GM12872 (cell line): ENCODE measurements around the gene PTPRM.

Source experiments
- TF ChIP-seq, protein P1 (sequence below): IDR thresholded peaks from 3 replicates; pipeline ENCODE4 v1.5.1; 2011; ENCODE audit warnings: low read depth, mild to moderate bottlenecking, low read length, moderate library complexity; ENCODE audit not compliant: insufficient read depth

Gene PTPRM

DNA sequence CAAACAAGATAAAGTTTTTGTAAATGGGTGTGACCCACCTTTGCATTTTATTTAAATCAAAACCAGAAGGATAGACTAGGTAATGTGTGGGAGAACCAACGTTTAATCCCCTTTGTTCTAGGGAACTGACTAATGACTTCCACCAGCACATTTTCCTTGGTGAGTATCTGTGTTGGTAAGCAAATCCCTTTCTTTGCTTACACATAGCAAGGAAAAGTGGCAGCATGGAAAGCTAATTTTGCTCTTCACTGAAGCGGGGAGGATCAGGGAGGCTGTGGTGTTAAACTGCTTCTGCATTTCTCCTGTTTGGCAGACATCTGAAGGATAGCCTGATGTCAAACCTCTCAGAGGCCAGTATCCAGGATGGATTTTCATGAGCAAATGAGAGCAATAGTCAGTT is 331.1 kb downstream of the PTPRM start:
- TF ChIP-seq, protein P1, sequence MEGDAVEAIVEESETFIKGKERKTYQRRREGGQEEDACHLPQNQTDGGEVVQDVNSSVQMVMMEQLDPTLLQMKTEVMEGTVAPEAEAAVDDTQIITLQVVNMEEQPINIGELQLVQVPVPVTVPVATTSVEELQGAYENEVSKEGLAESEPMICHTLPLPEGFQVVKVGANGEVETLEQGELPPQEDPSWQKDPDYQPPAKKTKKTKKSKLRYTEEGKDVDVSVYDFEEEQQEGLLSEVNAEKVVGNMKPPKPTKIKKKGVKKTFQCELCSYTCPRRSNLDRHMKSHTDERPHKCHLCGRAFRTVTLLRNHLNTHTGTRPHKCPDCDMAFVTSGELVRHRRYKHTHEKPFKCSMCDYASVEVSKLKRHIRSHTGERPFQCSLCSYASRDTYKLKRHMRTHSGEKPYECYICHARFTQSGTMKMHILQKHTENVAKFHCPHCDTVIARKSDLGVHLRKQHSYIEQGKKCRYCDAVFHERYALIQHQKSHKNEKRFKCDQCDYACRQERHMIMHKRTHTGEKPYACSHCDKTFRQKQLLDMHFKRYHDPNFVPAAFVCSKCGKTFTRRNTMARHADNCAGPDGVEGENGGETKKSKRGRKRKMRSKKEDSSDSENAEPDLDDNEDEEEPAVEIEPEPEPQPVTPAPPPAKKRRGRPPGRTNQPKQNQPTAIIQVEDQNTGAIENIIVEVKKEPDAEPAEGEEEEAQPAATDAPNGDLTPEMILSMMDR: no peak

DNA sequence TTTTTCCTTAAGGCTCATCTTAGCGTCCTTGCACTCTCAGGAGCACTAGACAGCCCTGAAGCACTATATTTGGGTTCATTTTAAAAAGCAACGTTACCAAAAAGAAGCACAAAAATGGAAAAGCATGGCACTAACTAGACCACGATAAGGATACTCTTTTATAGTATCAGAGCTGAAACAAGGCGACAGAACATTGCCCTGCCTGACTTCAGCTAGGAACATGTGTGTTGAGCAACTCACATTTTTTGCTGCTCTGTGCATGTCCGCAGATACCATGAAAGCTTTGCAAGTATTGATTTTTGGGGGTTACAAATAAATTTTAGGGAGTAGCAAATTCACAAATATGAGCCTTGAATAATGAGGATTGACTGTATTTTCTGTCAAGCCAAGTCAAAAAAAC is 332.0 kb downstream of the PTPRM start:
- TF ChIP-seq, protein P1: no peak

DNA sequence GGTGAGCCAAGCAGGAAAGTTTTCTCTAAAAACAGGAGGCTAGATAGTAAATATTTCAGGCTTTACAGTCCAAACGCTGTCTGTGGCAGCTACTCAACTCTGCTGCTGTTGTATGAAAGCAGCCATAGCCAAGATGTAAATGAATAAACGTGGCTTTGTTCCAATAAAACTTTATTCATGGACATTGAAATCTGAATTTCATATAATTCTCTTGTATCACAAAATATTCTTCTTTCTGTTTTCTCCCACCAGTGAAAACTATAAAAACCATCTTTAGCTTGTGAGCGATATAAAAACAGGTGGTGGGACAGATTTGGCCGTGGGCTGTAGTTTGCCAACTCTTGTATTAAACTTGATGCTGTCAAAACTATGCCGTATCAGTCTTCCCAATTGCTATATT is 333.0 kb downstream of the PTPRM start:
- TF ChIP-seq, protein P1: no peak

DNA sequence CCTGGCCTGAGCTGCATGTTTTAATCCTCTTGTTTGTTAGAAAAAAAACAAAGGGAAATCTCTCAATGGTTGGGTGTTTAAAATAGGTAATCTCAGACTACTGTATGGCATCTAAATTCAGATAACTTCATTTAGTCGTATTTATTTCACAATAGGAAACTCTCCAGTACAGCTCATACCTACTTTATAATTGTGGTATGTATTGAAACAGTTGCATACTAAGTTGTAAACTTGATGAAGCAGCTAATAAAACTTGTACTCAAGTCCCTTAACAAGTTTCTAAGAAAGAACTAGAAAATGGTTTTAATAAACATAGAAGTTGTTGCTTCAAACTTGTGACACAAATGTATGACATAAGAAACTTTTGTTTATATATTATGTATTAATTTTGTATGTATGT is 334.5 kb downstream of the PTPRM start:
- TF ChIP-seq, protein P1: no peak

DNA sequence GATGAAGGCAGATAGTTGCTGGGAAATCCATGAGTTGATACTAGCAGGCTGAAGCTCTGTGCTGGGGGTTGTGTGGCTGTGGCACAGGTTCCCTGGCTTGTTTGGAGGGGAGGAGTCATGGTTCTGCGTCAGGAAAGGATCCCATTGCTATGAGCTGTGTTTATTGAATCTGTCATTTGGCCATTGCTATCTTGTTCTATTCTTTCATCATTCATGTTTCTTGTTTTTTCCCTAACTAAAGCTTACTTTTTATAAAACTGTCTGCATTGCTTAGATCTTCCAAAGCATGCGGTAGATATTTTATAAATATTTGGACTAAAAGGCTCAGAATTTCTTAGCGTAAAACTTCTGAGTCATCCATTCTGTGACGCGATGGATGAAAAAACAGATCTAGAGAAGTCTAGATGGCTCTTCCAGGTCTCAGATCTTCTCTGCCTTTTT is 335.3 kb downstream of the PTPRM start:
- TF ChIP-seq, protein P1: no peak

DNA sequence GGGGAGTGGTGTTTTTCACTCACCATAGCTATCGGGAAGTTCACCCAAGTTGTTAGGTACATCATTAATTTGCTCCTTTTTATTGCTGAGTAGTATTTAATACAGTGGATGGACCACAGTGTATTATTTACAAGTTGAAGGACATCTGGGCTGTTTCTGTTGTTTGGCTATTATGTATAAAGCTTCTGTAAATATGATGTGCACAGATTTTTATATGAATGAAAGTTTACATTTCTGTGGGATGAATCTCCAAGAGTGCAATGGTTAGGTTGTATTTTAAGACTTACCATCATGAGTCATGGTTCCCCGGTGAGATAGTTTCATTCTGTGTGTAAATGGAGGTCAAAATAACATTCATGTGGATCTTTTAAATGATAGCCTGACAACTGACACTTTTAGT is 337.4 kb downstream of the PTPRM start:
- TF ChIP-seq, protein P1: no peak

DNA sequence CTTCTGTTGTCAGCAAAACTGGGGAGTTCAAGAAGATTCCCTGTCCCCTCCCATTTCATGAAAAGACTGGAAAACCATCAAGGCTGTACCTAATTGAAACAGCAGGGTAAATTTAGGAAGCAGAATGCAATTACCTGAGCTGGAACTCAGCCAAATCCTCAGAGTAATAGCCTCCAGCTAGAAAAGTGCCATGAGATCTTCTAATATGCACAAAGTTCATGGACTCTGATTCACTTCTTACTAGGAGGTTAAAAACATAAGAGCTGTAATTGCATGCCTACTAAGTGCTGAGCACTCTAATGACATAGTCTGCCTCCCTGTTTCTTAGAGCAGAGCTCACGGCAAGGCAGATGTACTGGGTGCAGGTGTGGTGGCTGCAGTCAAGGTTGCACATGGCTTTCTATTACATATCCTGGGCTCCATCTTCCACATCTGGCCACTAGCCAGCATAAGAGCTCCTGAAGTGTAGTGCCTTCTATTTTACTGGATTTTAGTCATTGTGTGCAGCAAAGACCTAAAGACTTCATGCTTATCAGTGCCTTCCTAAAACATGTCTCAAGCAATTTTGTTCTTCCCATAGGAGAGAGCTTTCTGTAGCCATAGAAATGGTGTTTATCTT is 341.7 kb downstream of the PTPRM start:
- TF ChIP-seq, protein P1: no peak
